ENCODE data around the gene PRPF19. TPM values are rescaled to one million over a fixed set of nuclear protein-coding genes. Genes with fewer than 3 reads are reported as not detected.
A peak's percentile ranks its signal among the peaks of the same experiment; 100 is the strongest.

The PRPF19 gene
- total and polyA plus RNA-seq, 2 of the 13 experiments (the other 11 are each of a cell fraction or from before 2014, with no cell fraction given): 27.4 to 91.1 TPM

GRCh38 chr11:60906132-60906972 lies at the start of gene PRPF19 (continued):
- TF ChIP-seq SNAPC4 (CRISPR knock-in tag; IDR thresholded peaks at IDR 0.05) (no peak), HCFC1 (IDR thresholded peaks at IDR 0.05; ENCODE audit: low read depth, low read length) (peak; percentile 86), SRY (CRISPR knock-in tag; IDR thresholded peaks at IDR 0.05) (0 out of 2 replicates have a peak, but pooled peaks have one; percentile 67), ZNF317 (CRISPR knock-in tag; IDR thresholded peaks at IDR 0.05) (no peak), KDM1A (CRISPR knock-in tag; IDR thresholded peaks at IDR 0.05) (no peak), ZNF672 (CRISPR knock-in tag; IDR thresholded peaks at IDR 0.05) (no peak), FOXA3 (CRISPR knock-in tag; IDR thresholded peaks at IDR 0.05) (no peak), ZNF160 (CRISPR knock-in tag; IDR thresholded peaks at IDR 0.05) (no peak), MXI1 (IDR thresholded peaks at IDR 0.05; ENCODE audit: borderline replicate concordance, low read depth, low read length) (peak; percentile 95), RFXANK (CRISPR knock-in tag; IDR thresholded peaks at IDR 0.05) (no peak), ZNF12 (CRISPR knock-in tag; IDR thresholded peaks at IDR 0.05) (peak; percentile 79; the same call in 1 of the 2 replicates), TBX2 (CRISPR knock-in tag; IDR thresholded peaks at IDR 0.05; ENCODE audit: borderline replicate concordance) (peak; percentile 94), MXD1 (CRISPR knock-in tag; IDR thresholded peaks at IDR 0.05) (peak; percentile 59; the same call in 1 of the 2 replicates), FOXO4 (CRISPR knock-in tag; conservative IDR thresholded peaks at IDR 0.05) (0 out of 2 replicates have a peak, but pooled peaks have one; percentile 22), ZSCAN5A (CRISPR knock-in tag; IDR thresholded peaks at IDR 0.05; ENCODE audit: borderline replicate concordance) (no peak; the same call in 1 of the 2 replicates), HNRNPL (IDR thresholded peaks at IDR 0.05; ENCODE audit: low read depth, low read length) (no peak), SALL2 (CRISPR knock-in tag; IDR thresholded peaks at IDR 0.05) (peak; percentile 67; the same call in 1 of the 2 replicates), POLR2AphosphoS2 (IDR thresholded peaks at IDR 0.05; ENCODE audit: low read depth, low read length) (no peak), SUZ12 (IDR thresholded peaks at IDR 0.05; ENCODE audit: low read depth, low read length) (peak; percentile 63), CC2D1A (CRISPR knock-in tag; IDR thresholded peaks at IDR 0.05) (no peak), IKZF1 (IDR thresholded peaks at IDR 0.05) (no peak), KAT7 (CRISPR knock-in tag; IDR thresholded peaks at IDR 0.05; ENCODE audit: borderline replicate concordance) (peak; percentile 35; the same call in 1 of the 2 replicates), PLRG1 (conservative IDR thresholded peaks at IDR 0.05) (no peak), FIP1L1 (IDR thresholded peaks at IDR 0.05; ENCODE audit: borderline replicate concordance, insufficient read depth, low read depth, low read length) (no peak)

All from HepG2 (cell line).